GM19351 (cell line): ENCODE measurements around the gene ZW10.
"Not testable (repeated sequence)": the region's sequence is repeated elsewhere in the genome, so short reads cannot be mapped to it uniquely, and the experiment has no call there.

ENCODE experiments used
- ATAC-seq: cut with Tn5 transposase; IDR thresholded peaks from one replicate; pipeline ENCODE4 v1.9.1; 2021; ENCODE audit warnings: mild to moderate bottlenecking, moderate library complexity; ENCODE audit not compliant: unreplicated experiment

Gene ZW10

DNA sequence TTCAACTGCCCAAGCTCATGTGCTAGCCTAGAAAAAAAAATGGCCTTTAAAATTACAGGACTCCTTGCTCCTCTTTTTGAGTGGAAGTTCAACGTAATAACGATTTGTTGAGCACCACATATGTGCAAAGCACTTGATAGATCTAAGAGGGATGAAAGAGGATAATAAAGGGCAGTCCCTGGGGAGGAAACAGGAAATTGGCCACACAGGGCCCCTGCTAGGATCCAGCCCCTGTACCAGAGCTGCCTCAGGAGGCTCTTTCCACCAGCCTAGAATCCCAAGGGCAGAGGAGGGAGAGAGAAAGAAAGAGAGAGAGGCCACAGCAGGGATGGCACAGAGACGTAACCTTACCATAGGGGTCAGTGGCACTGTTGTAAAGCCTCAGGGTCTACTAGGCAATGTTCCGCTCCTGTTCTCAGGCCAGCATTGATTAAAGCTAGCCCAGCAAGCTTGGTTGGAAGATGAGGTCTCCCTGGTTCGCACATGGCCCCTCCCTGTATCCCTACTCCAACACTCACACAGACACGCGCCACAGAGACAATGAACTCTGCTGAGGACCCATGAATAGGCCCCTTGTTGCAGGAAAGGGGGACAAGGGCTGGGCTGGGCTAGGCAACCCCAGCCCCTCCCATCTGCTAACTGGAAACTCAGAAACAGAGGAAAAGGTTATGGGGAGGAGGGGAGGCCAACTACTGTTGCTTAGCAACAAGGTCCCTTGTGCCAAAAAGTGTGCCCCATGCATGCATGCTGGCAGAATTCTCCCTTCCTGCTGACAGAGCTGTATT is 67.4 kb downstream of the ZW10 start, which contains the start of gene TMPRSS5:
Gene TMPRSS5, minus strand, starts transcription at position 438 of the 785 bp plus-strand sequence. Its CDS starts 84 bp downstream, at position 354.
- no peak for ATAC-seq

DNA sequence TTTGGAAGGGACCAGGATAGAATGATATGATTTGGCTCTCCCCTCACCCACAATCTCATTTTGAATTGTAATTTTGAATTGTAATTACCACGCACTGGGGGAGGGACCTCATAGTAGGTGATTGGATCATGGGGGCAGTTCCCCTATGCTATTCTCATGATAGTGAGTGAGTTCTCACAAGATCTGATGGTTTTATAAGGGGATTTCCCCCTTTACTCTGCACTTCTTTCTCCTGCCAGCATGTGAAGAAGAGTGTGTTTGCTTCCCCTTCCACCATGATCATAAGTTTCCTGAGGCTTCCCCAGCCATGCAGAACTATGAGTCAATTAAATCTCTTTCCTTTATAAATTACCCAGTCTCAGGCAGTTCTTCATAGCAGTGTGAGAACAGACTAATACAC is 69.9 kb downstream of the ZW10 start:
- ATAC-seq = not testable (repeated sequence)

DNA sequence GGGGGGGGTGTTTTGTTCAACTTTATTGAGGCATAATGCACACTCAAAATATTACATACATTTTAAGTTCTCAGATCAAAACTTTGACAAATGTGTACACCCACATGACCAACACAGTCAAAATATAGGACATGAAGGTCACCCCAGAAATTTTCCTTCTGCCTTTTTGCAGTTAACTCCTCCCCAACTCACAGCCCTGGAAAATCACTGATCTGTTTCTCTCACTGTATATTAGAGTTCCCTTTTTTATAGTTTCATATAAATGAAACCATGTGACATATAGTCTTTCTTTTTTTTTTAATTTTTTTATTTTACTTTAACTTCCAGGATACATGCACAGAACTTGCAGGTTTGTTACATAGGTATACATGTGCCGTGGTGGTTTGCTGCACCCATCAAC is 72.0 kb downstream of the ZW10 start:
- no peak for ATAC-seq

DNA sequence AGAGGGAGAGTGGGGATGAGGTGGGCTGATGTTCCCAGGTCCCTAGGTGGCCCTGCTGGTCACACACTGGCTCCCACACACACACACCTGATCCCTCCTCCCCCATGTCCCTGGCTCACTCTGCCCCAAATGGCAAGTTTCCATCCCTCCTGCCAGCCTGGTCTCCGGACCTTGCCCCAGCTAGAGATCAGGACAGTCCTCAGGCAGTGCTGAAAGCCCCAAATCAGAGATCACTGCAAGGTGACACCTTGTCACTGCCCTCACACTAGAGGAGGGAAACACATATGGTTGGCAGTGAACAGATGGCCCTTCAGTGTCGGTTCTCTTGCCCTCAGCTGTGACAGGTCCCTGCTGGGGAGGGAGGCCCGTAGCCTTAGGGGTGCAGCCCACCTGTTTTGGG is 75.0 kb downstream of the ZW10 start:
- ATAC-seq = no peak

DNA sequence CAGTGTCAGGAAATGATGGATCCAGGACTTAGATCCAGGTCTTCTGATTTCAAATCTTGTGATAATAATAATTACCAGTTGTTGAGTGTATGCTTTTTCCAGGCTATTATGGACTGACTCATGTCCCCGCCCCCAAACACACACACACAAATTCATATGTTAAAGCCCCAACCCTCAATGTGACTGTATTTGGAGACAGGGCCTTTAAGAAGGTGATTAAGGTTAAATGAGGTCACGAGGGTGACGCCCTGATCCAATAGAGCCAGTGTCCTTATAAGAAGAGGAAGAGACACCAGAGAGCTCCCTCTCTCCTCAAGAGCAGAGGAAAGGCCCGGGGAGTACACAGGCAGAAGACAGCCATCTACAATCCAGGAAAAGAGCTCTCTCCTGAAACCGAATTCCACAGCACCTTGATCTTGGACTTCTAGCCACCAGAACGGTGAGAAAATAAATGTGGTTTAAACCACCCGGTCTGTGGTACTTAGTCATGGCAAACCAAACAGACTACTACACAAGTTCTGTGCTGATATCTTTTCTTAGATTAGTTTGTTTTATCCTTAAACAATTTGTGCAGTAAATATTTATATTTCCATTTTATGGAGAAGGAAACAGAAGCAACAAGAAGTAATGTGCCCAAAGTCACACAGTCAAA is 75.6 kb downstream of the ZW10 start:
- no peak for ATAC-seq

DNA sequence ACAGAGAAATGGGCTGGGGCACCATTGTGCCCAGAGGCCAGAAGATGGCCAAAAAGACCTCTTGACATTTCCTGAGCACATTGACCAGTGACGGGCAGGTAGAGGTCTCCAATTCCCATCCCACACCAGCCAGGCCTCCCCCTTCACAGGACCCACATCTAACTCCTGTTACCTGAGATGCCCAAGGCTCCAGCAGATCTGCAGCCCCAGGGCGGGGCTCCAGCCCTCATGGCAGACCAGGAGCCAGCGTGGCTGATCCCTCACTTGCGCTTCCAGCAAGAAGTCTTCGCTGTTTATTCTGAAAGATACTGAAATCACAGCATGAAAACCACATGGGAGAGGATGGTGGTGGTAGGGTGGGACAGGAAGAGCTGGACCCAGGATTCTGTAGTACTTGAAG is 76.4 kb downstream of the ZW10 start:
- no peak for ATAC-seq

DNA sequence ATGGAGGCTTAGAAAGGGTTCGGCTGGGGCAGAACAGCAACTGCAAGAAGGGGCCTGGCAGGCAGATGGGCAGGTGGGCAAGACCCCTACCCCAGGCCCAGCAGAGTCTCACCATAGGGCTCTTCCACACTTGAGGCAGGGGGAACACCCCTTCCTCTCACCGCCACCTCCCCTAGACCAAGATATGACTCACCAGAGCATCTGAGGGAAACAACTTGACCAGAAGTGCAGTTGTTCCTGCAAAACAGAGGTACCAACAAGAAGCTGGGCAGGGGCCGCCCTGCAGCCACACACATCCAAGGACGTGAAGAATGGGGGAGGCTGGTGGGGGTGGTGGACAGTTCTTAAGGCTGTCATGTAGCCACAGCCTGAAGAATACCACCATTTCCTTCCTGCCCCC is 78.3 kb downstream of the ZW10 start:
- no peak for ATAC-seq

DNA sequence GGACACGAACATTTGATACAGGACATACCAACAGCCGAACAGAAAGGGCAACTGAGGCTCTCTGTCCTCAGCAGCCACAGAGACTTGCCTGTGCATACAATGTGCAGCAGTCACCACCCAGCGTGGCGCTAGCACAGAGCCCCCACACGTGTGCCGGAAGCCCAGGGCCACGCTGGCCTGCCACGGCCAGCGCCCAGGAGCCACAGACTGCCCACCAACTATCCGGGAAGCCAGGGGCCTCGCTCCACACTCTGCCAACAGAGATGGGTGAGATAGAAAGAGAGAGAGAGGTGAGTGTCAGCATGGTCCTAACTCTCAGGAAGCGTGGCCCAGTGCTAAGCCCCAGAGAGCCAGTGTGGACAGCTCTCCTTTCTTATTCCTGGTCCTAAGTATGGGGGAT is 79.1 kb downstream of the ZW10 start:
- ATAC-seq = no peak

DNA sequence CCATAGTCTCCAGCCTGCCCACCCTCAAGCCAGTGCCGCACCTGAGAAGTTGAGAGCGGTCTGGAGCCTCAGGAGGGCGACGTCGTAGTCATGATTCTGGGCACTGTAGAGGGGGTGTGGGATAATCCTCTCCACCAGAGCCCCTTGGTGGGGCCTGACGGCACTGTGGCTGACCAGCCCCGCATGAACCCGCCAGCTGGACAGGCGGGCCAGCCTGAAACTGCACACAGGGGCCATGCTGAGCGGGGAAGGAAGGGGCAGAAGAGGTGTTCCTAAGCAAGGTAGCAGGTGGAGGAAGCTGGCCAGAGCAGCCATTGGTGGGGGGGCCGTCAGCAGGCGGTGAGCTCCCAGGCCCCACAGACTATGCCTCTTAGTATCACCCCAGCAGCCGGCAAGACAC is 80.5 kb downstream of the ZW10 start:
- ATAC-seq = no peak

DNA sequence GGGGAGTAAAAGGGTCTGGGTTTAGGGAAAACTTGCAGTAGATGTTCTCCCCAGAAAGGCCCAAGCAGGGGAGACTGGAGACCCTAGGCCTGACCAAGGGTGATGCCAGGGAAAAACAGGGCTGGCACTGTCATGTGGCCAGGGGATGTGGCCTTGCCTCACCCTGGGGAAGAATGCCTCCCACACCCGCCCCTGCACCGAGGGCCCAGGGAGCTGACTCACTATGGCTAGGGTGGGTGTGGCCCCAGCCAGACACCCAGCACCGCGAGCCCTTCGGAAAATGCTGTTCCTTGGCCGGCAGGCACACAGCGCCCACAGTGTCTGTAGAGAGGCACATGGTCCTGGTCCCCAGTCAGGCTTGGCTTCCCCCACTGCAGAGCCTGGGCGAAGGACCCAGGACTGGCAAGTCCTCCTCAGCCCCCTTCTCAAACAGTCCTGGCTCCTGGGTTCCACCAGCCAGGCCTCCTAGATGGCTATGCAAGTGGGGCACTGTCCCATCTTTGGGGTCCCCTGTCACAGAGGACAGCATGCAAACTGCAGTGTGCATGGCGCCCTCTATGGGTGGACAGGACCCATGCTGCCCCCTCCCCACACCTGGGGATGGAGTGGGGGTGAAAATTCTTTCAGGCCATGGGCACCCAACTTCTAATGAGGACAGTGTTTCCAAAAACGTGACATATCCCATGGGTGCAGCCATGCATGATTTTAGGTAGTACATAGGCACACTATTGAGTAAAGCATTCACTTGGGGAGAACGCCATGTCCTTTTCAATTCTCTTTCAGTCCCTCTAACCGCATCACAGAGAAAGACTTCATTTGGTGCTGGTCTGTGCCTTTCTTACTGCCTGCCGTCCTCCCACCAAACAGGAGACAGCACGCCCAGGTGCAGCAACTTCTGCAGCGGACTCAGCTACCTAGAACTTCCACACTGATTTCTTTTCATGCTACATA is 82.6 kb downstream of the ZW10 start:
- ATAC-seq = no peak

DNA sequence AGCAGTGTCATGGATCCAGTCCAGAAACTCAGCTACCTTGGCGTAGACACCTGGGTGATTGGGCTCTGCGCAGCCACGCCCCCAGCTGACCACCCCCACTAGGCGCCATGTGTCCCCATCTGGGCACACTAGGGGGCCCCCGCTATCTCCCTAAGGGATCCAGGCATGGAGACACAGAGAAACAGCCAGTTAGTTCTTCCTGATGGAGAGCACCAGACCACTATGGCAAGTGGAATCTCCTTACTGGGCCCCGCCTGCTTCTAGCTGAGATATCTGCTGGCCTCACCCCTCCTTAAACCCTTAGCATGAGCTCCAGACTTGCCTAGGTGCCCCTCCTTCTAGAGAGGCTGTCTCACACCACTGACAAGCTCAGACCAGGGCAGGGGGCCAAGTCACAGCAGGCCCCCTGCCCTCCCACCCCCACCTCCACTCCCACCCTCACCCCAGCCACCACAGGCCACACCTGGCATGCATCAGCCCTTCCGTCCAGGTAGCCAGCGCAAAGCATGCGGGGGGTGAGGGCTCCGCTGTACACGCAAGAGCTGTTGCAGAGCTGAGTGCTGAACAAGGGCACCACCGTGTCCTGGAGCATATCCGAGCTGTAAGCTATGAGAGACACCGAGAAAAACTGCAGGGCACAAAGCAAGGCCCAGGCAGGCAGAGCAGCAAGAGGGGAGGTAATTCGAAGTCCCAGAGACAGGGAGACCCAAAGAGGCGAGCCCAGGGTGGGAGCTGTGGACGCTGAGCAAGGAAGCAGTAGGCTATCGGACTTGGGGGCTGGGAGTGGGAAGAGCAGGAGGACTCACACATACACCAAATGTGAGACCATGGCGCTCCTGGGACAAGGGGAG is 83.5 kb downstream of the ZW10 start:
- ATAC-seq = no peak

DNA sequence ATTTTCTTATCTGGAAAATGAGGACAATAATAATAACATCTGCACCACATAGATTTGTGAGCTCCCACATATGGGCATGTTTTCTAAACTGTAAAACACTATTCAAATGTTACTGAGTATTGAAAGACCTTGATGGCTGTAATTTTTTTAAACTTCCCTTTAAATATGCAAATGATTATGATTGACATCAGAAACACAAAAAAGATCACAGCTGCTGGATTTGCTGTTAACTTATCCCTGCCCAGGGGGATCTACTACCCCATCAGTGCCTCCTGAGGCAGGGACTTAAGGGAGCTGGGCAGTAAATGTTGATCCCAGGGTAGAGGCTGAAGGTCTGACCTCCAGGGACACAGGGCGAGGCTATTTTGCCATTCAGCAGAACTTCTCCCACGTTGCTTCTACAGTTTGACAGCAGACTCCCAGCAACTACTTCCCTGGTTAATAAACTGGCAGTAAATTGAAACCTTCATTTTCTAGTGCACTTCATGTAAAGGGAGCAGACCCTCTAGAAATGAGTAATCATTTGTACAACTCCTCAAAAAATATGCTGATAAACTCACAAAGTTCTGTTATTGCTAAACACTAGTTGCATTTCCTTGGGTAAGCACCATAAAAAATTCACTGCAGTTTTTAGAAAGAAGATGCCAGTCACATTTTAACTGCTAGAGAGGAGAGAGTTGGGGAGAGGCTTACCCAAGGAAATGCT is 87.7 kb downstream of the ZW10 start:
- no peak for ATAC-seq

DNA sequence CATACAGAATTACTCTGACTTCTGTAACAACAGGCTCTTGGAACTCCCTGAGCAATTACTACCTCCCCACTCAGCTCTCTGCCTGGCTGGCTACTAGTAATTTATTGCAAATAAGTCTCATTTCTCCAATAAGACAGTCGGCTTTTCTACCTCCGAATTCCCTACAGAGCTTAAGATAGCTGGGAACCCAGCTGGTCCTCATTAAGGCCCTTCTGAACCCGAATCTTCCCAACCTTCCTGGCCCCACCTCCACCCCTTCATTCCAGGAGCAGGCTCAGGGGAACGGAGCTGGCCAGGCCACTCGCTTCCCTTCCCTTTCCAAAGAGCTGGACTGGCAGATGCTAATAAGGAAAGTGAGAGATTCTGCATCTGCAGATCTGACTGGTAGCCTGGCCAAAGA is 89.0 kb downstream of the ZW10 start:
- no peak for ATAC-seq

DNA sequence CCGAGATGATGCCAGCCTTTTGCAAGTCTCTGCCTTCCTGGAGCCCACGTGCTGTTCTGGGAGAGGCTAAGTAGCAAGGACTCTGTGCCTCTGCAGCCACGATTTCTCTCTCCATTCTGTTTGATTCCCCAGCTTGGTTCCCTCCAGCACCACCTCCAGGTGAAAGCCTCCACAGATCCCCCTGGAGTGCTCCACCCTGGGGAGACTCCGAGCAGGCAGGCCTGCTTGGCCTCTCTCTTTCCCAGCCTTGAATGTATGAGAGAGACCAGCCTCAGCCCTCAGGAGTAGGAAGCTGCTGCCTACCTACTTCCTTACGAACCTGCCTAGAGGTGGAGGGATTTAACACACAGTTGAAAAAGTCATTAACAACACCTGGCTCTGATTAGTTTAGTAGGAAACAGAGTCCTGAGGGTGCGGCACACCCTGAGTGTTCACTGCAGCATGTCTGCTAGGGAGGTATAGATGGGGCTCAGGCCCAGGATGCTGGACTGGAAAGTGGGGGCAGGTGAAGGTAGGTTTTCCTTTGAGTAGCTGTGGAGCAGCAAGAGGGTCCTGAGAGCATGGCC is 89.9 kb downstream of the ZW10 start:
- ATAC-seq = no peak
